Hematopoietic multipotent progenitor cell treated with erythropoietin and hydrocortisone succinate and interleukin-3 and kit ligand, for 4 days (in vitro differentiated cells): Measurements from ENCODE around the gene GLIS1.

ENCODE experiments used
- DNase-seq: peaks from one replicate; pipeline ENCODE4 v3.0.0-alpha.2; 2015

The GLIS1 gene

GRCh38 chr1:53735261-53735660 is 3.7 kb downstream of the GLIS1 start:
- DNase-seq: no peak

- no peak for DNase-seq
These were observed 4.2 kb downstream of the GLIS1 start for GRCh38 chr1:53734650-53735211.

- DNase-seq: no peak
These were observed 4.9 kb downstream of the GLIS1 start for GRCh38 chr1:53733975-53734649.

GRCh38 chr1:53733447-53733931 is 5.5 kb downstream of the GLIS1 start:
- DNase-seq: no peak

GRCh38 chr1:53732912-53733317 is 6.0 kb downstream of the GLIS1 start:
- DNase-seq: no peak

GRCh38 chr1:53732409-53732808 is 6.6 kb downstream of the GLIS1 start:
- no peak for DNase-seq

GRCh38 chr1:53731779-53732305 is 7.1 kb downstream of the GLIS1 start:
- no peak for DNase-seq

- no peak for DNase-seq
These were observed 7.8 kb downstream of the GLIS1 start for GRCh38 chr1:53731043-53731600.

- DNase-seq: no peak
These were observed 8.6 kb downstream of the GLIS1 start for GRCh38 chr1:53730224-53730865.

GRCh38 chr1:53729456-53730223 is 9.3 kb downstream of the GLIS1 start:
- no peak for DNase-seq

GRCh38 chr1:53728702-53729455 is 10.1 kb downstream of the GLIS1 start:
- DNase-seq: no peak

- DNase-seq: no peak
These were observed 10.8 kb downstream of the GLIS1 start for GRCh38 chr1:53728196-53728595.

GRCh38 chr1:53727461-53728092 is 11.4 kb downstream of the GLIS1 start:
- DNase-seq: no peak

GRCh38 chr1:53726009-53726600 is 12.9 kb downstream of the GLIS1 start:
- no peak for DNase-seq

- DNase-seq: peak; percentile 16
These were observed 13.7 kb downstream of the GLIS1 start for GRCh38 chr1:53725238-53725689.

GRCh38 chr1:53722025-53722424 is 16.9 kb downstream of the GLIS1 start:
- no peak for DNase-seq

GRCh38 chr1:53721088-53721487 is 17.9 kb downstream of the GLIS1 start:
- no peak for DNase-seq

- no peak for DNase-seq
These were observed 19.5 kb downstream of the GLIS1 start for GRCh38 chr1:53719469-53719868.

GRCh38 chr1:53718443-53718842 is 20.5 kb downstream of the GLIS1 start:
- DNase-seq: no peak

- DNase-seq: no peak
These were observed 21.7 kb downstream of the GLIS1 start for GRCh38 chr1:53717025-53717804.
